Gastrocnemius medialis (tissue), 4 donors: ENCODE measurements around the gene ADARB2. TPM values are rescaled to one million over a fixed set of nuclear protein-coding genes. Genes with fewer than 3 reads are reported as not detected.

Experiments used
- ATAC-seq, 2 donors: fragments of 150-250 bp; one replicate each; pipeline ENCODE4 v1.9.1; 2016
- DNase-seq, 2 donors: peaks; one replicate each; pipeline ENCODE4 v3.0.0-alpha.2; 2019
- H3K27ac ChIP-seq, 4 donors: fragments of 200-600 bp; sonication (generic); 1 replicate in 1 of 4; 2 replicates in 3 of 4; pipeline ENCODE4 v1.5.1; 2016 to 2018; ENCODE audit warnings: mild to moderate bottlenecking in 2 of 4, moderate library complexity in 1 of 4
- H3K27me3 ChIP-seq, 3 donors: fragments of 200-600 bp; sonication (generic) in 2 of 3; 1 replicate in 1 of 3; 2 replicates in 2 of 3; pipeline versions ENCODE4 v1.5.1 to v1.6.0; 2016 to 2019; ENCODE audit warnings: mild to moderate bottlenecking in 1 of 3, moderate library complexity in 1 of 3
- H3K36me3 ChIP-seq, 2 donors: fragments of 200-600 bp; sonication (generic) in 1 of 2; one replicate each; pipeline ENCODE4 v1.5.1; 2017 to 2018
- H3K4me1 ChIP-seq, 2 donors: fragments of 200-600 bp; sonication (generic) in 1 of 2; one replicate each; pipeline ENCODE4 v1.5.1; 2016 to 2017; ENCODE audit warnings: mild to moderate bottlenecking in 2 of 2
- H3K4me3 ChIP-seq, 4 donors: fragments of 200-600 bp; sonication (generic) in 3 of 4; 1 replicate in 1 of 4; 2 replicates in 3 of 4; pipeline ENCODE4 v1.5.1; 2016 to 2019; ENCODE audit warnings: mild to moderate bottlenecking in 2 of 4
- H3K9me3 ChIP-seq, 3 donors: fragments of 200-600 bp; sonication (generic) in 2 of 3; 1 replicate in 1 of 3; 2 replicates in 2 of 3; pipeline ENCODE4 v1.5.1; 2016 to 2019
- CTCF ChIP-seq, 5 experiments: fragments of 450-650 bp in 3 of 5; fragments of 200-600 bp in 2 of 5; sonication (generic) in 2 of 5; IDR thresholded peaks in 4 of 5; conservative IDR thresholded peaks in 1 of 5; 1 replicate in 4 of 5; 2 replicates in 1 of 5; pipeline ENCODE4 v1.5.1; 2016 to 2019; ENCODE audit warnings: antibody characterized with exemption in 5 of 5, mild to moderate bottlenecking in 3 of 5, moderate library complexity in 3 of 5
- POLR2A ChIP-seq, 2 donors: fragments of 450-650 bp; IDR thresholded peaks; one replicate each; pipeline ENCODE4 v1.6.1; 2017; ENCODE audit warnings: antibody characterized with exemption in 2 of 2, mild to moderate bottlenecking in 2 of 2, moderate library complexity in 2 of 2
- in situ Hi-C, 4 donors: fragments of 200-750 bp; cut with MboI; loops; one replicate each; pipeline versions ENCODE4 v1.15.0 to v1.8.0; 2017; ENCODE audit warnings: low sequenced_read_pairs in 4 of 4
- intact Hi-C: fragments of 100-400 bp; cut with DNase I; formaldehyde crosslinking; loops from one replicate; pipeline ENCODE4 v1.15.1; 2023; ENCODE audit warnings: low total_unique reads
- total RNA-seq, 4 donors: library from RNA; depleted of rRNA; stranded (reverse); fragments of >200 nt; gene quantifications; one replicate each; pipeline versions ENCODE4 v1.1.0 to v1.2.3, GENCODE V29; 2016

Gene ADARB2
- total RNA-seq, 4 donors from 2014 or later = 0.07 to 0.87 (median 0.10) TPM

- intact Hi-C loops = no loop called here
- Histone ChIP-seq H3K4me3 (no peak overlapping the region), H3K27me3 (no peaks in the 10 kb centered on the region), H3K9me3 (no peaks in the 10 kb centered on the region), H3K4me1 (no peaks in the 10 kb centered on the region), H3K36me3 (no peaks in the 10 kb centered on the region), H3K27ac (no peak overlapping the region)
- in situ Hi-C loops = no loop called here
- DNase-seq = no peak
- TF ChIP-seq CTCF (IDR thresholded peaks at IDR 0.05 in 4 of 5, conservative IDR thresholded peaks at IDR 0.05 in 1 of 5) = no peak
- no peak for TF ChIP-seq POLR2A (IDR thresholded peaks at IDR 0.05)
- ATAC-seq = no peak
Observed at GRCh38 chr10:1663226-1663625, 74.1 kb downstream of the ADARB2 start.

- DNase-seq (no peak), ATAC-seq (no peak)
- in situ Hi-C loops (no loop called here), intact Hi-C loops (no loop called here)
- Histone ChIP-seq H3K36me3 (no peaks in the 10 kb centered on the region), H3K4me1 (no peaks in the 10 kb centered on the region), H3K27me3 (no peaks in the 10 kb centered on the region), H3K9me3 (no peaks in the 10 kb centered on the region), H3K27ac (no peak overlapping the region), H3K4me3 (no peak overlapping the region)
- no peak for TF ChIP-seq POLR2A (IDR thresholded peaks at IDR 0.05)
- TF ChIP-seq CTCF (IDR thresholded peaks at IDR 0.05 in 4 of 5, conservative IDR thresholded peaks at IDR 0.05 in 1 of 5) = no peak
Observed at GRCh38 chr10:1662438-1663025, 74.8 kb downstream of the ADARB2 start.

- Histone ChIP-seq H3K9me3 (no peaks in the 10 kb centered on the region), H3K4me1 (no peaks in the 10 kb centered on the region)
- intact Hi-C loops = no loop called here
Observed at GRCh38 chr10:1661859-1662437, 75.4 kb downstream of the ADARB2 start.

GRCh38 chr10:1661416-1661815 lies 75.9 kb downstream of the ADARB2 start:
- no peaks in the 10 kb centered on the region for H3K36me3 ChIP-seq
- H3K9me3 ChIP-seq = no peaks in the 10 kb centered on the region
- no peak for ATAC-seq
- H3K4me1 ChIP-seq = no peaks in the 10 kb centered on the region
- no peaks in the 10 kb centered on the region for H3K27me3 ChIP-seq
- intact Hi-C loops (no loop called here), in situ Hi-C loops (no loop called here)
- DNase-seq = no peak
- H3K27ac ChIP-seq = no peak overlapping the region
- TF ChIP-seq CTCF (IDR thresholded peaks at IDR 0.05 in 4 of 5, conservative IDR thresholded peaks at IDR 0.05 in 1 of 5) = no peak
- TF ChIP-seq POLR2A (IDR thresholded peaks at IDR 0.05) = no peak
- H3K4me3 ChIP-seq = no peak overlapping the region

More at GRCh38 chr10:1661859-1662437, 75.4 kb downstream of the ADARB2 start:
- TF ChIP-seq CTCF (IDR thresholded peaks at IDR 0.05 in 4 of 5, conservative IDR thresholded peaks at IDR 0.05 in 1 of 5) = no peak
- TF ChIP-seq POLR2A (IDR thresholded peaks at IDR 0.05) = no peak
- in situ Hi-C loops = no loop called here
- Histone ChIP-seq H3K4me3 (no peak overlapping the region), H3K36me3 (no peaks in the 10 kb centered on the region), H3K27me3 (no peaks in the 10 kb centered on the region), H3K27ac (no peak overlapping the region)
- ATAC-seq = no peak
- no peak for DNase-seq

- in situ Hi-C loops = no loop called here
- no peak overlapping the region for H3K4me3 ChIP-seq
- H3K27me3 ChIP-seq = no peaks in the 10 kb centered on the region
- H3K9me3 ChIP-seq = no peaks in the 10 kb centered on the region
- TF ChIP-seq CTCF (IDR thresholded peaks at IDR 0.05 in 4 of 5, conservative IDR thresholded peaks at IDR 0.05 in 1 of 5) = no peak
- no peak for TF ChIP-seq POLR2A (IDR thresholded peaks at IDR 0.05)
- no peaks in the 10 kb centered on the region for H3K4me1 ChIP-seq
- no peaks in the 10 kb centered on the region for H3K36me3 ChIP-seq
- ATAC-seq (no peak), DNase-seq (no peak)
- intact Hi-C loops = no loop called here
- H3K27ac ChIP-seq = no peak overlapping the region
Observed at GRCh38 chr10:1660815-1661214, 76.5 kb downstream of the ADARB2 start.
